PFSK-1 (cell line): ENCODE results near the gene DDC.

Experiments used
- FOXP2 ChIP-seq: optimal IDR thresholded peaks from 2 replicates; pipeline ENCODE3; 2011; ENCODE audit warnings: borderline replicate concordance, control low read depth, inconsistent platforms; ENCODE audit not compliant: insufficient read depth; ENCODE audit errors: extremely low read length, extremely low read depth
- POLR2AphosphoS5 ChIP-seq: IDR thresholded peaks from 2 replicates; pipeline ENCODE4 v1.6.1; 2012; ENCODE audit warnings: low read depth, mild to moderate bottlenecking, control low read depth, low read length, moderate library complexity
- SIN3A ChIP-seq: IDR thresholded peaks from 2 replicates; pipeline ENCODE4 v1.6.1; 2012; ENCODE audit warnings: mild to moderate bottlenecking, low read length, moderate library complexity, borderline replicate concordance; ENCODE audit not compliant: insufficient read depth
- TAF1 ChIP-seq: IDR thresholded peaks from 2 replicates; pipeline ENCODE4 v1.6.1; 2012; ENCODE audit warnings: low read length, control low read depth, borderline replicate concordance; ENCODE audit not compliant: insufficient read depth
- TF ChIP-seq, protein P1 (sequence below), 2 experiments: IDR thresholded peaks; 2 replicates each; pipeline versions ENCODE4 v1.6.1 to v1.8.0; 2011 to 2012; ENCODE audit warnings: low read depth in 2 of 2, low read length in 2 of 2, control low read depth in 1 of 2, inconsistent platforms in 1 of 2, mild to moderate bottlenecking in 1 of 2, moderate library complexity in 1 of 2; ENCODE audit not compliant: insufficient read depth in 1 of 2

The DDC gene

DNA sequence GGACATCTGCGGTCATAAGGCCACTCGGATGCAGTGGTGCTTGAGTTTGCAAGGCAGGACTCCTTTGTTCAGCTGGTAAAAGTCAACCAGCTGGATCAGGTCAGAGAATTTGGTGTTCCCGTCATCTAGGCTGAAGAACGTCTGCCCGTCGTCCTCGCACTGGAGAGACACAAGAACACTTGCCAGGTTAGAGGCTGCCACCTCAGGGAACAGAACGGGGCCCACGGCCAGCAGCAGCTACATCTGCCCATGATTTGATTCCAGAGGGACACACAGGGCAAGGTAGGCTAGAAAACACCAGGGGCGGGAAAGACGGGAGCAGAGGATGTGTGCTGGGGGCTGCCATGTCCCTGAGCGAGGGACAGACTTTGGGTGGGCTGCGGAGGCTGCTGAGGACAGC lies 27.7 kb upstream of the DDC start:
- TF ChIP-seq SIN3A (no peak), FOXP2 (no peak), TAF1 (no peak), POLR2AphosphoS5 (no peak)
- TF ChIP-seq, protein P1, sequence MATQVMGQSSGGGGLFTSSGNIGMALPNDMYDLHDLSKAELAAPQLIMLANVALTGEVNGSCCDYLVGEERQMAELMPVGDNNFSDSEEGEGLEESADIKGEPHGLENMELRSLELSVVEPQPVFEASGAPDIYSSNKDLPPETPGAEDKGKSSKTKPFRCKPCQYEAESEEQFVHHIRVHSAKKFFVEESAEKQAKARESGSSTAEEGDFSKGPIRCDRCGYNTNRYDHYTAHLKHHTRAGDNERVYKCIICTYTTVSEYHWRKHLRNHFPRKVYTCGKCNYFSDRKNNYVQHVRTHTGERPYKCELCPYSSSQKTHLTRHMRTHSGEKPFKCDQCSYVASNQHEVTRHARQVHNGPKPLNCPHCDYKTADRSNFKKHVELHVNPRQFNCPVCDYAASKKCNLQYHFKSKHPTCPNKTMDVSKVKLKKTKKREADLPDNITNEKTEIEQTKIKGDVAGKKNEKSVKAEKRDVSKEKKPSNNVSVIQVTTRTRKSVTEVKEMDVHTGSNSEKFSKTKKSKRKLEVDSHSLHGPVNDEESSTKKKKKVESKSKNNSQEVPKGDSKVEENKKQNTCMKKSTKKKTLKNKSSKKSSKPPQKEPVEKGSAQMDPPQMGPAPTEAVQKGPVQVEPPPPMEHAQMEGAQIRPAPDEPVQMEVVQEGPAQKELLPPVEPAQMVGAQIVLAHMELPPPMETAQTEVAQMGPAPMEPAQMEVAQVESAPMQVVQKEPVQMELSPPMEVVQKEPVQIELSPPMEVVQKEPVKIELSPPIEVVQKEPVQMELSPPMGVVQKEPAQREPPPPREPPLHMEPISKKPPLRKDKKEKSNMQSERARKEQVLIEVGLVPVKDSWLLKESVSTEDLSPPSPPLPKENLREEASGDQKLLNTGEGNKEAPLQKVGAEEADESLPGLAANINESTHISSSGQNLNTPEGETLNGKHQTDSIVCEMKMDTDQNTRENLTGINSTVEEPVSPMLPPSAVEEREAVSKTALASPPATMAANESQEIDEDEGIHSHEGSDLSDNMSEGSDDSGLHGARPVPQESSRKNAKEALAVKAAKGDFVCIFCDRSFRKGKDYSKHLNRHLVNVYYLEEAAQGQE (IDR thresholded peaks at IDR 0.05; ENCODE audit: insufficient read depth in 1 of 2, low read depth in 2 of 2, low read length in 2 of 2) = no peak

DNA sequence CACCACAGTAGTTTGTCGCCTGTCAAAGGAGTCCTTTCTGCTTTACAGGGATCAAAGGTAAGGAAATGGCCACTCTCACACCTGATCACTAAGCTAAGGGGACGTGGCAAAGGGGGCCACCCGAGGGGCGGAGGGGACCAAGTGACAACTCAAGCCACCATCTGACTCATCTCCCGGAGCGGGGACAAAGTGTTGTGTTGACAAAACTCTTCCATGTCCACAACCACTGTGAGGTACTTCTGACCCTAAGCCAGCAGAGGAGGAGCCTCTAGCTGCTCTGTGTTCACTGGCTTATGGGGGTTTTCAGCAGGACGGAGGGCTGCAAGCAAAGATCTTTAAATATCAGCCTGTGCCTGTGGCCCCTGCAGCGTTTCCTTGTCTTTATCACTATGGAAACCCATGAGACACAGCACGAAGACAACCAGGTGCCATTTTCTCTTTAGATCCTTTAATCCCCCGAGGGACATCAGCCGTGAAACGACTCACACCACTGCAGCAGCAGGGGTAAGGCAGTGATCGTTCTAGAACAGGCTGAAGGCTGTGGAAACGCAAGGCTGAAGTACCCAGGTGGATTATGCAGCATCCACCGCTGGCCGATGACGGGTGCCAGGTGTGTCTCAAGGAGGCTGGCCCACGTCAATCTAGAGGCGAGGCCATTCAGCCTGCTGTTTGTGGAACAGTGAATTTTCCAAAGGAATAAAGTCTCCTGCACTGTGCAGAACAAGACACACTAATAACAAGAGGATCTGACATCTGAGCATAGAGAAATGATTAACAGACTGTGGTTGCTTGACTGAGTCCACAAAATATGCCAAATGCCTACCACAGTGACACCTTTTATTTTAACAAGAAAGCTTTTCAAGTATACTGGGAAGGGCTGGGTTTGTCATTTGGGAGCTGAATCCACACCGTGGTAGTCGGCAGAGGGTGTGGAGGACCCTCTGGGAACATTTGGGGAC lies 26.6 kb upstream of the DDC start:
- TF ChIP-seq SIN3A (no peak), TAF1 (no peak), POLR2AphosphoS5 (no peak), FOXP2 (no peak)
- TF ChIP-seq, protein P1 (IDR thresholded peaks at IDR 0.05; ENCODE audit: insufficient read depth in 1 of 2, low read depth in 2 of 2, low read length in 2 of 2) = no peak

DNA sequence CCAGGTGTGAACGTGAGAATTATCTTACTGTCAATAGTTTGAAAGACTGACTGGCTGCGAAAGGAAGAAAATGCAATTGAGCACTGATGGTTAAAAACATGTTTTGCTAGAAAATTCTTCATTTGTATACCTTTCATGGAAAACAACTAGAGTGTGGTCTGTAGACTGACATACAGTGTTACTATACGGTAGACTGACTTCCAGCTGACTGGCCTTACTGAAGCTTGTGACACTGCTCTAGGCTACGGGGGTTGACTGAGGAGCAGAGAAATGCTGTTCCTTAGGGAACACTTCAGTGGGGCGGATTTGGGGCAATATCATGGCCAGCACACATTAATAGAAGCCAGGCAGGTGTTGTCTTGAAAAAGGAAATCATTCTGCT lies 25.9 kb upstream of the DDC start:
- no peak for TF ChIP-seq TAF1

DNA sequence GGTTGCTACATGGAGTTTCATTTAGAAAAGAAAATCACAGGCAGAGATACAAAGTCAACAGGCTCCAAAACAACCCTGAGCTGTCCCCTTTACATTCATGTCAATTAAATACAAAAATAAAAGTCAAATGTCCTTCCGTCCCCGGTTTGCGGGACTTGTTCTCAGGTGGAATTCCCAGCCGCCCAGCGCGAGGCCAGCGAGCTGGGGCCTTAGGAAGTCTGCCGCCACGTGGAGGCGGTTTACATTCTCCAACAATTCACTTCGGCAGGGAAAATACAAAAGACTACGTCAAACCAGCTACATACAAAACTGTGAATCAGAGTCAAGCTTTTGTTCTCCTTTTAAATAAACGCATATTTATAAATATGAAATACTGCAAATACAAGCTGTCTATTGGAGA lies 25.3 kb upstream of the DDC start:
- TF ChIP-seq SIN3A = no peak
- no peak for TF ChIP-seq TAF1
- no peak for TF ChIP-seq POLR2AphosphoS5
- TF ChIP-seq FOXP2 = no peak
- TF ChIP-seq, protein P1 (IDR thresholded peaks at IDR 0.05; ENCODE audit: insufficient read depth in 1 of 2, low read depth in 2 of 2, low read length in 2 of 2) = no peak

DNA sequence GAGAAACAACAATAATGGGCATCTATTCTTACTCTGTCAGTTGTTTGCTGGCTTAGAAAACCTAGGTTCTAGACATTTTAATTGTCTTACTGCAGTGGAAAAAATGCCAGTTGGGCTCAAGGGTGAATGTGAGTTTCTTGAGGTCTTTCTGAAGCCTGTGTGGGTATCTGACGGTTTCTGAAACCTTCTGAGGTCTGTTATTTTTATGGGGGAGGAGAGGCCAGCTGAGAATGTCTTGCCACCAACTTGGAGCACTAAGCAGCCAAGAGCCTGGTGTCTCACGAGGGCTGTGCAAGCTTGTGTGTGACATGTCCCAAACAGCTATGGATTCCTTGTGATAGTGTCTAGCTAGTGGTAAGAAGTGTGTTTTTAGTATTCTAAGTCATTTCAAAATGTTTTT lies 24.2 kb upstream of the DDC start:
- TF ChIP-seq, protein P1 (IDR thresholded peaks at IDR 0.05; ENCODE audit: insufficient read depth in 1 of 2, low read depth in 2 of 2, low read length in 2 of 2) = no peak
